Liver (tissue), 9 donors: ENCODE measurements around the gene LAMA2. TPM values are rescaled to one million over a fixed set of nuclear protein-coding genes. Genes with fewer than 3 reads are reported as not detected.

Experiments used
- DNase-seq: peaks from one replicate; pipeline ENCODE4 v3.0.0-alpha.2; 2017; ENCODE audit warnings: low spot score
- H3K27ac ChIP-seq, 2 donors: one replicate each; pipeline ENCODE4 v1.7.0; 2013; ENCODE audit warnings: inconsistent platforms in 2 of 2, low read length in 2 of 2, control low read depth in 1 of 2, low read depth in 1 of 2, mild to moderate bottlenecking in 1 of 2
- H3K27me3 ChIP-seq, 4 donors: one replicate each; pipeline versions ENCODE4 v1.6.1 to v1.7.0; 2013; ENCODE audit warnings: low read length in 3 of 4, inconsistent platforms in 1 of 4, mild to moderate bottlenecking in 1 of 4, moderate library complexity in 1 of 4; ENCODE audit not compliant: control insufficient read depth in 4 of 4, insufficient read depth in 4 of 4
- H3K36me3 ChIP-seq, 4 donors: one replicate each; pipeline versions ENCODE4 v1.6.1 to v1.7.0; 2013; ENCODE audit warnings: low read length in 3 of 4, mild to moderate bottlenecking in 3 of 4, low read depth in 1 of 4, moderate library complexity in 1 of 4; ENCODE audit not compliant: control insufficient read depth in 4 of 4, insufficient read depth in 3 of 4
- H3K4me1 ChIP-seq, 4 donors: one replicate each; pipeline versions ENCODE4 v1.6.1 to v1.7.0; 2013; ENCODE audit warnings: low read length in 3 of 4, mild to moderate bottlenecking in 3 of 4, moderate library complexity in 1 of 4; ENCODE audit not compliant: control insufficient read depth in 4 of 4, insufficient read depth in 4 of 4
- H3K4me3 ChIP-seq, 3 donors: one replicate each; pipeline versions ENCODE4 v1.6.1 to v1.7.0; 2013; ENCODE audit warnings: low read length in 3 of 3, control low read depth in 1 of 3, low read depth in 1 of 3, mild to moderate bottlenecking in 1 of 3
- H3K9ac ChIP-seq, 2 donors: one replicate each; pipeline ENCODE4 v1.7.0; 2013; ENCODE audit warnings: low read length in 2 of 2, mild to moderate bottlenecking in 2 of 2, moderate library complexity in 2 of 2, control low read depth in 1 of 2, low read depth in 1 of 2
- H3K9me3 ChIP-seq, 4 donors: one replicate each; pipeline versions ENCODE4 v1.6.1 to v1.7.0; 2013; ENCODE audit warnings: low read length in 3 of 4; ENCODE audit not compliant: control insufficient read depth in 4 of 4
- ATF3 ChIP-seq: IDR thresholded peaks from 2 replicates; pipeline ENCODE4 v1.6.1; 2016; ENCODE audit warnings: antibody characterized with exemption
- CTCF ChIP-seq: fragments of 150-350 bp; IDR thresholded peaks from 2 replicates; pipeline ENCODE4 v1.5.1; 2017; ENCODE audit warnings: improper control_type of control experiment, low read depth, low read length; ENCODE audit not compliant: missing input control
- EGR1 ChIP-seq, 2 donors: IDR thresholded peaks; 2 replicates each; pipeline ENCODE4 v1.6.1; 2016 to 2018; ENCODE audit warnings: antibody characterized with exemption in 2 of 2, low read depth in 2 of 2
- FOXA1 ChIP-seq: IDR thresholded peaks from 2 replicates; pipeline ENCODE4 v1.6.1; 2016; ENCODE audit warnings: antibody characterized with exemption
- FOXA2 ChIP-seq: IDR thresholded peaks from 2 replicates; pipeline ENCODE4 v1.6.1; 2016; ENCODE audit warnings: antibody characterized with exemption
- GABPA ChIP-seq, 2 donors: IDR thresholded peaks in 1 of 2; conservative IDR thresholded peaks in 1 of 2; 2 replicates each; pipeline ENCODE4 v1.6.1; 2016; ENCODE audit warnings: antibody characterized with exemption in 2 of 2, mild to moderate bottlenecking in 1 of 2, moderate library complexity in 1 of 2
- HNF4A ChIP-seq, 2 donors: conservative IDR thresholded peaks; 2 replicates each; pipeline ENCODE4 v1.6.1; 2016; ENCODE audit warnings: antibody characterized with exemption in 2 of 2, mild to moderate bottlenecking in 2 of 2
- HNF4G ChIP-seq: IDR thresholded peaks from 2 replicates; pipeline ENCODE4 v1.6.1; 2016; ENCODE audit warnings: antibody characterized with exemption
- JUND ChIP-seq, 2 donors: IDR thresholded peaks; 2 replicates each; pipeline ENCODE4 v1.6.1; 2016; ENCODE audit warnings: antibody characterized with exemption in 2 of 2
- NR2F2 ChIP-seq: IDR thresholded peaks from 2 replicates; pipeline ENCODE4 v1.6.1; 2016; ENCODE audit warnings: antibody characterized with exemption
- RAD21 ChIP-seq, 2 donors: IDR thresholded peaks; 2 replicates each; pipeline ENCODE4 v1.6.1; 2016; ENCODE audit warnings: antibody characterized with exemption in 2 of 2, mild to moderate bottlenecking in 2 of 2
- REST ChIP-seq: IDR thresholded peaks from 2 replicates; pipeline ENCODE4 v1.6.1; 2016; ENCODE audit warnings: antibody characterized with exemption, mild to moderate bottlenecking
- RXRA ChIP-seq, 2 donors: IDR thresholded peaks; 2 replicates each; pipeline ENCODE4 v1.6.1; 2017 to 2018; ENCODE audit warnings: antibody characterized with exemption in 2 of 2, mild to moderate bottlenecking in 1 of 2
- SP1 ChIP-seq: IDR thresholded peaks from 2 replicates; pipeline ENCODE4 v1.6.1; 2018; ENCODE audit warnings: antibody characterized with exemption, mild to moderate bottlenecking
- TAF1 ChIP-seq: conservative IDR thresholded peaks from 2 replicates; pipeline ENCODE4 v1.6.1; 2016; ENCODE audit warnings: antibody characterized with exemption, mild to moderate bottlenecking
- YY1 ChIP-seq: IDR thresholded peaks from 2 replicates; pipeline ENCODE4 v1.6.1; 2016; ENCODE audit warnings: antibody characterized with exemption, mild to moderate bottlenecking
- ZBTB33 ChIP-seq: IDR thresholded peaks from 2 replicates; pipeline ENCODE4 v1.6.1; 2016; ENCODE audit warnings: antibody characterized with exemption
- WGBS: extraction: QIAGEN DNeasy Blood & Tissue Kit; methylation state at CpG from one replicate; pipeline ENCODE4 v1.1.7; 2013; 5-methylcytosine and 5-hydroxymethylcytosine counted together
- polyA plus RNA-seq, 2 donors: library from polyadenylated mRNA; stranded (reverse) in 1 of 2; unstranded in 1 of 2; fragments of 200-250 nt in 1 of 2; fragments of >200 nt in 1 of 2; fragmentation: Nextera tagmentation in 1 of 2; extraction: Ambion mirVana in 1 of 2; gene quantifications; one replicate each; pipeline versions ENCODE4 v1.2.1 to v1.2.3, GENCODE V29; 2013 to 2015
- total RNA-seq, 2 donors: library from RNA; depleted of rRNA; stranded (reverse); fragments of >200 nt; gene quantifications; one replicate each; pipeline ENCODE4 v1.2.3, GENCODE V29; 2014
- TF ChIP-seq, protein P1 (sequence below): IDR thresholded peaks from 2 replicates; pipeline ENCODE4 v1.6.1; 2016; ENCODE audit warnings: antibody characterized with exemption
- donor health status: healthy.
- donor health status: healthy.
- donor health status: healthy.
- donor health status: healthy.
- donor health status: healthy.

The LAMA2 gene
- total and polyA plus RNA-seq, 4 donors: 1.3 to 17.0 (median 3.0) TPM

- TF ChIP-seq CTCF: no peak
- no peak for TF ChIP-seq GABPA (IDR thresholded peaks at IDR 0.05 in 1 of 2, conservative IDR thresholded peaks at IDR 0.05 in 1 of 2)
- no peak for TF ChIP-seq RXRA (IDR thresholded peaks at IDR 0.05)
Observed at GRCh38 chr6:128883906-128884305, 968 bp downstream of the LAMA2 start (continued).

DNA sequence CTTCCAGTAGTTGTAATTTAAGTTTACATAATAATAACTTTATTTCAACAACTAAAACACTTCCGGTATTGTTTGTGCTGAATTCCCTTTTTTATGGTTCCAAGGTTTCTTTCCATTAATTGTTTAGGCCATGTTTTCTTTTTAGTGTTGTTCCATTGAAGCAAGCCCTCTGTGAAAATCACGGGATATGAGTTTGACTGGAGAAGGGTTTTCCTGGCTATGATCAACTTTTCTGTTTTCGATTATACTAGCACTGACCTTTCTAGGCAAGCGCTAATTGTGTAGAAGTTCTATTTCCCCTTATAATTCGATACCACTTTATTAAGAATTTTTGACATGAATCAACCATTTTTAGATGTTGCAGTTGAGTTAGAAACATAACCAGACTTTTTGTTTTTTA lies 2.4 kb downstream of the LAMA2 start:
- H3K9ac ChIP-seq: no peak overlapping the region
- TF ChIP-seq RXRA (IDR thresholded peaks at IDR 0.05): no peak
- TF ChIP-seq TAF1: no peak
- 78% methylated on average over 5 of the region's 5 CpGs for WGBS
- H3K4me3 ChIP-seq: no peak overlapping the region
- H3K27ac ChIP-seq: no peak overlapping the region
- H3K27me3 ChIP-seq: peaks cover 0 to 3% (median 0%) of the 10 kb centered on the region in 4 donors
- no peaks in the 10 kb centered on the region for H3K4me1 ChIP-seq
- H3K36me3 ChIP-seq: no peaks in the 10 kb centered on the region
- DNase-seq: no peak
- no peaks in the 10 kb centered on the region for H3K9me3 ChIP-seq

DNA sequence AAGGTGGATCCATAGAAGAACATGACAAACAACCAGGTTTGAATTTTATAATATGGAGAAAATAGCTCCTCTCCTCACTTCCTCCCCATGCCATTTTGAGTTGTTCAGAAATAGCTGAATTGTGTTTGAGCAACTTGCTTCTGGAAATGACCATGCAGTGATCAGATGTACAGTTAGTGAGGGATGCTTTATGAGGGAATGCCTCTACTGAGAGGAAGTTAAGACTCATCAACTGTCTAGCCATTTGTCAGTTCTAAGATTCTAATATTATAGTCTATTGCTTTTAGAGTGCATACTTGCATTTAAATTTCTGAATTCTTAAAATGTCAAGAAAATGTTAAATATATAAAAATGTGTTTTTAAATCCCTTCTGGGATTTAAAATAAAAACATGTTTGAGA lies 3.8 kb downstream of the LAMA2 start:
- Histone ChIP-seq H3K9ac (no peak overlapping the region), H3K9me3 (no peaks in the 10 kb centered on the region), H3K4me1 (no peaks in the 10 kb centered on the region), H3K36me3 (no peaks in the 10 kb centered on the region), H3K27ac (no peak overlapping the region), H3K4me3 (no peak overlapping the region), H3K27me3 (peaks cover 0 to 3% (median 0%) of the 10 kb centered on the region in 4 donors)
- no peak for TF ChIP-seq GABPA (IDR thresholded peaks at IDR 0.05 in 1 of 2, conservative IDR thresholded peaks at IDR 0.05 in 1 of 2)
- no peak for TF ChIP-seq TAF1
- TF ChIP-seq, protein P1, sequence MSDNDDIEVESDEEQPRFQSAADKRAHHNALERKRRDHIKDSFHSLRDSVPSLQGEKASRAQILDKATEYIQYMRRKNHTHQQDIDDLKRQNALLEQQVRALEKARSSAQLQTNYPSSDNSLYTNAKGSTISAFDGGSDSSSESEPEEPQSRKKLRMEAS: no peak
- no peak for TF ChIP-seq JUND (IDR thresholded peaks at IDR 0.05)
- no peak for TF ChIP-seq SP1
- no peak for TF ChIP-seq ZBTB33
- no peak for TF ChIP-seq HNF4A (conservative IDR thresholded peaks at IDR 0.05)
- TF ChIP-seq FOXA1: no peak
- no peak for TF ChIP-seq RAD21 (IDR thresholded peaks at IDR 0.05)
- TF ChIP-seq YY1: no peak
- TF ChIP-seq REST: no peak
- TF ChIP-seq HNF4G: no peak
- TF ChIP-seq RXRA (IDR thresholded peaks at IDR 0.05): no peak
- TF ChIP-seq ATF3: no peak
- TF ChIP-seq NR2F2: no peak
- TF ChIP-seq CTCF: no peak
- TF ChIP-seq EGR1 (IDR thresholded peaks at IDR 0.05; ENCODE audit: low read depth in 2 of 2): no peak
- TF ChIP-seq FOXA2: no peak
- no peak for DNase-seq
